Trophoblast cell (in vitro differentiated cells and primary cell): ENCODE results near the gene ADAMTSL4.
"Not testable (repeated sequence)": the region's sequence is repeated elsewhere in the genome, so short reads cannot be mapped to it uniquely, and the experiment has no call there.

ENCODE experiments used
- DNase-seq, 2 donors: peaks; one replicate each; pipeline ENCODE4 v3.0.0-alpha.2; 2016
- H2AFZ ChIP-seq: 2 replicates; pipeline ENCODE4 v1.6.1; 2013; ENCODE audit warnings: low read length, moderate library complexity, mild to moderate bottlenecking; ENCODE audit not compliant: insufficient read depth, poor library complexity
- H2AK5ac ChIP-seq: 2 replicates; pipeline ENCODE4 v1.6.1; 2013; ENCODE audit warnings: mild to moderate bottlenecking, low read length
- H2BK120ac ChIP-seq: 2 replicates; pipeline ENCODE4 v1.6.1; 2013; ENCODE audit warnings: low read length, mild to moderate bottlenecking, moderate library complexity; ENCODE audit not compliant: insufficient read depth, poor library complexity
- H2BK12ac ChIP-seq: 2 replicates; pipeline ENCODE4 v1.6.1; 2013; ENCODE audit warnings: mild to moderate bottlenecking, low read length, moderate library complexity
- H2BK5ac ChIP-seq: 2 replicates; pipeline ENCODE4 v1.6.1; 2013; ENCODE audit warnings: low read length, low read depth, moderate library complexity, mild to moderate bottlenecking; ENCODE audit not compliant: poor library complexity
- H3K14ac ChIP-seq: 2 replicates; pipeline ENCODE4 v1.6.1; 2013; ENCODE audit warnings: mild to moderate bottlenecking, low read length
- H3K18ac ChIP-seq: 2 replicates; pipeline ENCODE4 v1.6.1; 2013; ENCODE audit warnings: mild to moderate bottlenecking, low read length
- H3K23ac ChIP-seq: 2 replicates; pipeline ENCODE4 v1.6.1; 2013; ENCODE audit warnings: low read length
- H3K27ac ChIP-seq: 2 replicates; pipeline ENCODE4 v1.5.1; 2013; ENCODE audit warnings: low read depth, mild to moderate bottlenecking, inconsistent platforms, low read length, moderate library complexity
- H3K27me3 ChIP-seq: 2 replicates; pipeline ENCODE4 v1.6.1; 2013; ENCODE audit warnings: inconsistent platforms, mild to moderate bottlenecking, low read length, moderate library complexity; ENCODE audit not compliant: insufficient read depth
- H3K36me3 ChIP-seq, 2 experiments: 1 replicate in 1 of 2; 2 replicates in 1 of 2; pipeline ENCODE4 v1.6.1; 2013; ENCODE audit warnings: low read length in 2 of 2, mild to moderate bottlenecking in 2 of 2, moderate library complexity in 1 of 2; ENCODE audit not compliant: insufficient read depth in 2 of 2, control insufficient read depth in 1 of 2
- H3K4ac ChIP-seq: 2 replicates; pipeline ENCODE4 v1.6.1; 2013; ENCODE audit warnings: low read depth, mild to moderate bottlenecking, low read length, moderate library complexity
- H3K4me1 ChIP-seq, 2 experiments: 1 replicate in 1 of 2; 2 replicates in 1 of 2; pipeline ENCODE4 v1.6.1; 2013; ENCODE audit warnings: low read length in 2 of 2, mild to moderate bottlenecking in 2 of 2, moderate library complexity in 1 of 2; ENCODE audit not compliant: insufficient read depth in 2 of 2, control insufficient read depth in 1 of 2
- H3K4me2 ChIP-seq: 2 replicates; pipeline ENCODE4 v1.6.1; 2013; ENCODE audit warnings: inconsistent platforms, mild to moderate bottlenecking, low read length, moderate library complexity
- H3K4me3 ChIP-seq: 2 replicates; pipeline ENCODE4 v1.5.1; 2013; ENCODE audit warnings: mild to moderate bottlenecking, low read depth, low read length, inconsistent platforms
- H3K79me1 ChIP-seq: one replicate; pipeline ENCODE4 v1.6.1; 2013; ENCODE audit warnings: low read length
- H3K79me2 ChIP-seq: 2 replicates; pipeline ENCODE4 v1.6.1; 2013; ENCODE audit warnings: low read length, mild to moderate bottlenecking; ENCODE audit not compliant: control insufficient read depth, insufficient read depth, poor library complexity
- H3K9ac ChIP-seq: 2 replicates; pipeline ENCODE4 v1.6.1; 2013; ENCODE audit warnings: mild to moderate bottlenecking, low read length
- H3K9me3 ChIP-seq: 2 replicates; pipeline ENCODE4 v1.6.1; 2013; ENCODE audit warnings: low read depth, mild to moderate bottlenecking, control low read depth, inconsistent platforms, low read length; ENCODE audit not compliant: insufficient read depth
- H4K12ac ChIP-seq: 2 replicates; pipeline ENCODE4 v1.6.1; 2013; ENCODE audit warnings: low read depth, mild to moderate bottlenecking, low read length, moderate library complexity
- H4K8ac ChIP-seq: 2 replicates; pipeline ENCODE4 v1.6.1; 2013; ENCODE audit warnings: low read depth, mild to moderate bottlenecking, low read length, moderate library complexity
- H4K91ac ChIP-seq: one replicate; pipeline ENCODE4 v1.6.1; 2013; ENCODE audit warnings: low read depth, mild to moderate bottlenecking, low read length, moderate library complexity
- WGBS: extraction: QIAGEN DNeasy Blood & Tissue Kit; methylation state at CpG from one replicate; pipeline ENCODE4 v1.1.7; 2013; ENCODE audit warnings: missing lambda C conversion rate; ENCODE audit not compliant: insufficient read length, insufficient coverage; ENCODE audit errors: extremely low coverage; 5-methylcytosine and 5-hydroxymethylcytosine counted together

Gene ADAMTSL4

GRCh38 chr1:150565240-150565991 is 16.2 kb downstream of the ADAMTSL4 start:
- H4K12ac ChIP-seq, DNase-seq, H2AK5ac ChIP-seq: not testable (repeated sequence)

DNA sequence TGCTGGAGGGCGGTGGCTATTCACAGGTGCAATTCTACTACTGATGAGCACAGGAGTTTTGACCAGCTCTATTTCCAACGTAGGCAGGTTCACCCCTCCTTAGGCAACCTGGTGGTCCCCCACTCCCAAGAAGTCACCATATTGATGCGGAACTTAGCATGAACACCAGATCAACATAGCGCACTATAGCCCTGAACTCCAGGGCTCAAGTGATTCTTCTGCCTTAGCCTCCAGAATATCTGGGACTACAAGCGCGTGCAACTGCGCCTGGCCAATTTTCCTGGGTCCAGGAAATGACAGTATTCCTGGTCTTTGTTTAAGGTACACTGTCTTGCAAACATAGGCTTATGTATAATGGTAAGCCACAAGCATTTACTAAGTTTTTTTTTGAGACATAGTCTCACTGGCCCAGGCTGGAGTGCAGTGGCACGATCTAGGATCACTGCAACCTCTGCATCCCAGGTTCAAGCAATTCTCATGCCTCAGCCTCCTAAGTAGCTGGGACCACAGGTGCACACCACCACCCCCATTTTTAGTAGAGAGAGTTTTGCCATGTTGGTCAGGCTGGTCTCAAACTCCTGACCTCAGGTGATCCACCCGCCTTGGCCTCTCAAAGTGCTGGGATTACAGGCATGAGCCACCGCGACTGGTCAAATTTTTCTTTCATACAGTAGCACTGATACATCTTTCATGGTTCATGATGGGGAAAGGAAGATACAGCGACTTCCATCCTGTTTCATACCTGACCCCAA is 17.6 kb downstream of the ADAMTSL4 start:
- Histone ChIP-seq H4K91ac (peak overlapping the region; percentile 74), H4K8ac (no peak overlapping the region), H2AFZ (peak overlapping the region; percentile 83), H3K4me3 (no peak overlapping the region), H3K4me2 (peak overlapping the region; percentile 59), H2BK5ac (peak overlapping the region; percentile 66), H3K23ac (no peak overlapping the region), H3K79me2 (peaks cover 16% of the 10 kb centered on the region), H3K27me3 (no peaks in the 10 kb centered on the region), H2AK5ac (peak overlapping the region; percentile 20), H3K79me1 (peaks cover 43% of the 10 kb centered on the region), H2BK120ac (peak overlapping the region; percentile 57), H3K18ac (peak overlapping the region; percentile 55), H3K4me1 (peaks cover 43 to 52% of the 10 kb centered on the region in 2 experiments), H3K36me3 (peaks cover 0 to 2% of the 10 kb centered on the region in 2 experiments), H3K9ac (peak overlapping the region; percentile 47), H3K27ac (peak overlapping the region; percentile 94), H3K14ac (peak overlapping the region; percentile 55), H4K12ac (peak overlapping the region; percentile 18), H3K4ac (peak overlapping the region; percentile 92), H3K9me3 (no peaks in the 10 kb centered on the region), H2BK12ac (peak overlapping the region; percentile 84)
- DNase-seq: no peak
- no CpG with 5 or more reads among the region's 12 CpGs for WGBS

More at GRCh38 chr1:150565240-150565991, 16.2 kb downstream of the ADAMTSL4 start:
- WGBS: no CpG with 5 or more reads among the region's 14 CpGs
- H3K4me2 ChIP-seq, H3K4me3 ChIP-seq, H4K8ac ChIP-seq, H3K14ac ChIP-seq, H3K9ac ChIP-seq, H3K18ac ChIP-seq, H3K36me3 ChIP-seq, H3K4ac ChIP-seq, H3K27ac ChIP-seq, H3K23ac ChIP-seq, H3K9me3 ChIP-seq, H2BK12ac ChIP-seq, H3K27me3 ChIP-seq, H2BK120ac ChIP-seq, H2AFZ ChIP-seq, H2BK5ac ChIP-seq: not testable (repeated sequence)
- H4K91ac ChIP-seq: peak overlapping the region; percentile 33
- peaks cover 43 to 53% of the 10 kb centered on the region in 2 experiments for H3K4me1 ChIP-seq
- peaks cover 21% of the 10 kb centered on the region for H3K79me2 ChIP-seq
- H3K79me1 ChIP-seq: peaks cover 52% of the 10 kb centered on the region

DNA sequence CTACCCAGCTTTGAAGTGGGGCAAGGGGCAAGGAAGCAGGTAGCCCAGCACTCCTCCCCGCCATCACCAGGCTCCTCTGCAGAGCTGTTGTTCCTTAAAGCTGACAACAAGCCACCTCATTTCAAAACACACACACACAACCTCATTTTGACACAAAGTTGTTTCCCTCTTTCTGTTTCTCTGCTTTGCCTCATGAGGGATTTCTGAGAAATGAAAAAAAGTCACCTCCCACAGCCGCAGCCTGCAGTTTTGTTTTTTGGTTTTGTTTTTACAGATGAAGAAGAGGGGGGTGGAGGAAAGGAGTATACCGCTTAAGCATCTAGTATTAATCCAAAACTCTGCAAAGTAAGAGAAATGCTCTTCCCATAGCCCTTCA is 18.1 kb downstream of the ADAMTSL4 start:
- Histone ChIP-seq H2AFZ (peak overlapping the region; percentile 2), H3K14ac (peak overlapping the region; percentile 55), H2AK5ac (peak overlapping the region; percentile 20), H3K9ac (peak overlapping the region; percentile 47), H3K18ac (peak overlapping the region; percentile 55), H3K4me2 (peak overlapping the region; percentile 59), H2BK5ac (peak overlapping the region; percentile 52), H2BK120ac (peak overlapping the region; percentile 50), H3K23ac (no peak overlapping the region), H3K4ac (peak overlapping the region; percentile 30), H3K27me3 (no peaks in the 10 kb centered on the region), H3K79me2 (peaks cover 13% of the 10 kb centered on the region), H3K4me1 (peaks cover 41 to 48% of the 10 kb centered on the region in 2 experiments), H3K27ac (peak overlapping the region; percentile 94), H3K9me3 (no peaks in the 10 kb centered on the region), H4K8ac (peak overlapping the region; percentile 53), H3K4me3 (no peak overlapping the region), H3K36me3 (peaks cover 0 to 2% of the 10 kb centered on the region in 2 experiments), H2BK12ac (peak overlapping the region; percentile 84), H3K79me1 (peaks cover 39% of the 10 kb centered on the region), H4K91ac (peak overlapping the region; percentile 75), H4K12ac (no peak overlapping the region)
- no peak for DNase-seq
- no CpG with 5 or more reads among the region's 3 CpGs for WGBS

DNA sequence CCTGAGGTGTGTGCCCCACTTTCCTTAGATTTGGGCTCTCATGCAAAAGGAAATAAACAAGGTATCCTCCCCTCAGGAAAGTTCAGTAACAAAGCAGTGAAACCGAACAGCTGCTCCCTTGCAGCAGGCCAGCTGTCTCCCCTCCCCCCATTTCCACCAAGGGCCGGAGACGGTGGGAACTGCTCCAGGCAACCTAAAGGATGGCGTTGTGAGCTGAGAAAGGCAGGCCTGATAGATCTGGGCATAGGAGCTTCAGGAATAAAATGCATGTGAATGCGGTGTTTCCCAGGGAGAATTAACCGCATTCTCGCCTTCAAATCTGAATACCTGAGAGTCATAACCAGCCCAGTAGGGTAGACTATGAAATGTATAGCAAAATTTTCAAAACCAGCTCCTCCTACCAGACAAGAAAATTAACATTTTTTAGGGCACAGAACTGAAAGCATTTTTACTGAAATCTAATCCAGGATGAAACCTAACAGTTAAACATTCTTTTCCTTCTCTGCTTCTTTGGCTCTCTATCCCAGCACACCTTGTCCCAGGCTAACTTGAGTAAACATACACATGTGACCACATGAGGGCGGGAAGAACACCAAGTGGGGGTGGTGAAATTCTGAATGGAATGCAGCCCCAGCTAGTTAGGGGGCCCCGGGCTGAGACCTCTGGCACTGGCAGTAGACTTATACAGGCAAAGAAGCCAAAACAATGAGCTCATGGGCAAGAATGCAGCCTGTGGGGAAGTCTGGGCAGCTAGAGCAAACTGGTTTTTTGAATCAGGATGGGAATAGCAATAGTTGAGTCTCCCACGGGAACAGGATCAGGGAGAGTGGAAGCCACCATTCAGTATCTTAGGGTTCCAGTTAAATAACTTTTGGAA is 18.7 kb downstream of the ADAMTSL4 start:
- no peak overlapping the region for H2AFZ ChIP-seq
- H3K79me1 ChIP-seq: peaks cover 33% of the 10 kb centered on the region
- peak overlapping the region; percentile 83 for H4K91ac ChIP-seq
- H3K27me3 ChIP-seq: no peaks in the 10 kb centered on the region
- H2BK5ac ChIP-seq: peak overlapping the region; percentile 85
- H3K36me3 ChIP-seq: peaks cover under 1 to 3% of the 10 kb centered on the region in 2 experiments
- H2BK12ac ChIP-seq: peak overlapping the region; percentile 23
- H3K4me2 ChIP-seq: peak overlapping the region; percentile 59
- no peaks in the 10 kb centered on the region for H3K9me3 ChIP-seq
- peak overlapping the region; percentile 96 for H2BK120ac ChIP-seq
- H3K9ac ChIP-seq: no peak overlapping the region
- no peak overlapping the region for H4K12ac ChIP-seq
- WGBS: no CpG with 5 or more reads among the region's 10 CpGs
- H4K8ac ChIP-seq: no peak overlapping the region
- H3K18ac ChIP-seq: peak overlapping the region; percentile 25
- H3K23ac ChIP-seq: no peak overlapping the region
- peak overlapping the region; percentile 55 for H3K14ac ChIP-seq
- peak overlapping the region; percentile 98 for H3K27ac ChIP-seq
- H3K4me3 ChIP-seq: no peak overlapping the region
- H3K4ac ChIP-seq: peak overlapping the region; percentile 30
- peaks cover 35 to 44% of the 10 kb centered on the region in 2 experiments for H3K4me1 ChIP-seq
- H2AK5ac ChIP-seq: no peak overlapping the region
- peaks cover 11% of the 10 kb centered on the region for H3K79me2 ChIP-seq
- peak; percentile 93 to 96 for DNase-seq
